DLD1 (cell line): Measurements from ENCODE around the gene NFKBIE.

Source experiments
- in situ Hi-C: cut with HindIII; loops from 2 replicates; pipeline ENCODE4 v1.10.0; 2017; ENCODE audit warnings: low sequenced_read_pairs

The NFKBIE gene

DNA sequence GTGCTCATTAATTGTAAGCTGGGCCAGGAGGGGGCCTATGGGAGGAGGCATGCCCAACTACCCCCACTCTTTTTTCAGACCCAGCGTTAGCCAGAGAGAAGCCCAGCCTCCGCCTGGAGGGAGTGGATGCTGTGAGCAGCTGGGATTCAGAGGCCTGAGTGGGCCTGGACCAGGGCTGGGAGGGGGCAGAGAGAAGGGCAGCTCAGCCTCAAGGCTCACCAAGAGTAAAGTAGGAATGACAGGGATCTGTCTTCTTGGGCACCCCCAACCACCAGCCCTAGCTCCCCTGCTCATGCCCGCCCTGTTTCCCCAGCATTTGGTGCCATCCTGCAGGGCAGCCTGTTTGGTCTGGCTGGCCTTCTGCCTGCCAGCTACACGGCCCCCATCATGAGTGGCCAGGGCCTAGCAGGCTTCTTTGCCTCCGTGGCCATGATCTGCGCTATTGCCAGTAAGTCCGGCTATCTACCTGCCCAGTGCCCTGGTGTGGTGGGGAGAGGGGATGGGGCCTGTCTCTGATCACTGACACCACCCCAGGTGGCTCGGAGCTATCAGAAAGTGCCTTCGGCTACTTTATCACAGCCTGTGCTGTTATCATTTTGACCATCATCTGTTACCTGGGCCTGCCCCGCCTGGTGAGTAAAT is 35.2 kb downstream of the NFKBIE start:
- in situ Hi-C loops, result loop anchor here (25.0 kb wide), 1 partner anchor 118 kb away; no protein-coding TSS in a partner anchor

DNA sequence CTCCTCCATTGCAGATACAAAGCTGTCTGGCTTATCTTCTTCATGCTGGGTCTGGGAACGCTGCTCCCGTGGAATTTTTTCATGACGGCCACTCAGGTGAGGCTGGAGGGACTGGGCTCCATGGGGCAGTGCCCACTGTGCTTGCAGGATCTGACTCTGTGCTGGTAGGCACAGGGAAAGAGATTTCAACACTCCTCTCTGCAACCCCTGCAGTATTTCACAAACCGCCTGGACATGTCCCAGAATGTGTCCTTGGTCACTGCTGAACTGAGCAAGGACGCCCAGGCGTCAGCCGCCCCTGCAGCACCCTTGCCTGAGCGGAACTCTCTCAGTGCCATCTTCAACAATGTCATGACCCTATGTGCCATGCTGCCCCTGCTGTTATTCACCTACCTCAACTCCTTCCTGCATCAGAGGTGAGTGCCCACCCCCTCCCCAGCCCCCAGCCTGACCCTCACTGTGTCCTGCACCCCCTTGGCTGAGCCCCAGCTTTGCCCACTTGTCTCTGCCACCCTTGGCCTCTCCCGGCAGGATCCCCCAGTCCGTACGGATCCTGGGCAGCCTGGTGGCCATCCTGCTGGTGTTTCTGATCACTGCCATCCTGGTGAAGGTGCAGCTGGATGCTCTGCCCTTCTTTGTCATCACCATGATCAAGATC is 35.8 kb downstream of the NFKBIE start:
- in situ Hi-C loops, result loop anchor here (25.0 kb wide), 1 partner anchor 117 kb away; no protein-coding TSS in a partner anchor

GRCh38 chr6:44228836-44229235 is 36.5 kb downstream of the NFKBIE start:
- in situ Hi-C loops, result loop anchor here (25.0 kb wide), 1 partner anchor 117 kb away; no protein-coding TSS in a partner anchor

DNA sequence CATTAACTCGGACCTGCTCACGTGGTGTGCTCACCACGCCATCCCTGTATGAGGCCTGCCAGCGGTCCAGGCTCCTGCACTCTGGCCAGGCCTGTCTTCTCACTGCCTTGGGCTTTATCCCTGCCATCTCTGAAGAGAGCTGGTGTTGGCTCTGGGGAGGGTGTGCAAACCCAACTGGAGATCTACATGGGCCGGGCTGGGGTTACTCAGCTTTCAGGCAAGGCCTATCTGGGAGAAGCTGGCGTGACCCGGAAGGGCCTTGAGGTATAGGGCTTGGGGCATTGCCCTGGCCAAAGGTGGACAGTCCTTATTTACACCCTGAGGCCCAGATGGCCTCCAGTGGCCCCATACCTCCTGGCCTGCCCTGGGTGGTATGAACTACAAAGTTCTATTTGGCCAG is 36.9 kb downstream of the NFKBIE start:
- in situ Hi-C loops, result loop anchor here (25.0 kb wide), 1 partner anchor 116 kb away; no protein-coding TSS in a partner anchor

- in situ Hi-C loops, result loop anchor here (25.0 kb wide), 1 partner anchor 116 kb away; no protein-coding TSS in a partner anchor
Observed at GRCh38 chr6:44228031-44228430, 37.3 kb downstream of the NFKBIE start.

GRCh38 chr6:44227148-44227793 is 38.1 kb downstream of the NFKBIE start:
- in situ Hi-C loops, result loop anchor here (25.0 kb wide), 1 partner anchor 115 kb away; no protein-coding TSS in a partner anchor

DNA sequence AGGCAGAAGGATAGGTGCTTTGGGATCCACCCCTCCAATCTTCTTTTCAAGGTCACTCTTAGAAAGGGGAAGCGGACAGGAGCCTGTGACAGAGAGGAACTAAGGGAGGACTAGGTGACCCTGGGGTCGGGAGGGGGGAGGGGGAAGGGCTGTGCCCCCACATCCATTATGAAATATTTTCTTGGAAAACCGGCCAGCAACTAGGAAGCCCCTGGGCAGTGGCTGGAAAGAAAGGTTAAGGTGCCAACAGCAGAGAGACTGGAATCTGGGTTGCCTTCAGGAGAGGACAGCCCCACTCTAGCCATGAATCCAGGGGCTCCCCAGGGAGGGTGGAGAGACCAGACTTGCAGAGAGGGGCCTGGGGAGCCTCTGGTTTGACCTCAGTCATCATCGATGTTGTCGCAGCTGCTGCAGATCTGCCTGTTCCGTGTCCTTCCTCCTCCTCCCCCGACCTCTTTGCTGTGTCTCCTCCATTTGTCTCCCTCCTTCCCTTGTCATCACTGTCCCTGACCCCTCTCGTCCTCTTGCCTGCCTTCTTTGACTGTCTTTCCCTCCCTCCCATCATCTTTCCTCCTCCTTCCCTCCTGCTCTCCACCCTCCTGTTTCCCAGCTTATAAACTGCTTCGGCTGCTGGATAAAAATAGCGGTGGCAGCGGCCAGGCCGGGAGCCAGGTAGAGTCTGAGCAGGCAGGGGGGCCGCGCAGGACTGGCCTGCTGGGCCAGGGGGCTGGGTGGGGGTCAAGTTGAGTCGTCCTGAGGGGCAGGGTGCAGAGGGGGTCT is 38.8 kb downstream of the NFKBIE start:
- in situ Hi-C loops, result loop anchor here (25.0 kb wide), 1 partner anchor 114 kb away; no protein-coding TSS in a partner anchor

DNA sequence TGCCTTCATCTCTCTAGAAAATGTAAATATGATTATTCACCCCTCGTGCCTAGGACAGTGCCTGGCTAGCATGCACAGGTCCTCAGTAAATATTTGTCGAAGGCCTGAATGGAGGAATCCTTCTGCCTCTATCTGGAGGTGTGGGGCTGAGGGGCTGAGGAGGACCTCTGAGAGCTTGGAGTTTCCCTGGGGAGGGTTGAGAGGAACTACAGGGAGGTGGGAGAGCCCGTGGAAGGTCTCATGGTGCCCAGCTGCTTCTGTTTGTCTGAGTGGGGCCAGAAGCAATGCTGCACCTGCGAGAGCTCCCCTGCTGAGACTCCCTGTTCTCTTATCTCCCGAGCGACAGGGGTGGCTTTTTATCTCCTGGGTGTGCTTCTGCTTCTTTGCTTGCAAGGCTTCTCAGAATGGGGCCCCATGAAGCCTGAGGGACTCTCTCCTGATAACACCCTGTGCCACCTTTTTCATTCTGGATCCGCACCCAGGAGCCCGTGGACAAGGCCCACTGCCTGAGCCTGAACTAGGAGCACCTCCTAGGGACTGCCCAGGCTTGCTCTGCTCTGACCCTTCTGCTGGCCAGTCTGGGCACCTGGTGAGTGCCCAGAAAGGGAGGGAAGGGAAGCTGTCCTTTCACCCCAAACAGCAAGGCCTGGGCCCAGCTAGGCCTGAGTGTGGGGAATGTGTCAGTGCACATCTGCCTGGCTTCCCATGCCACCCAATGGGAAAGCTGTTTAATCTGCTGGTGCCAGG is 39.6 kb downstream of the NFKBIE start:
- in situ Hi-C loops, result loop anchor here (25.0 kb wide), 1 partner anchor 113 kb away; no protein-coding TSS in a partner anchor

DNA sequence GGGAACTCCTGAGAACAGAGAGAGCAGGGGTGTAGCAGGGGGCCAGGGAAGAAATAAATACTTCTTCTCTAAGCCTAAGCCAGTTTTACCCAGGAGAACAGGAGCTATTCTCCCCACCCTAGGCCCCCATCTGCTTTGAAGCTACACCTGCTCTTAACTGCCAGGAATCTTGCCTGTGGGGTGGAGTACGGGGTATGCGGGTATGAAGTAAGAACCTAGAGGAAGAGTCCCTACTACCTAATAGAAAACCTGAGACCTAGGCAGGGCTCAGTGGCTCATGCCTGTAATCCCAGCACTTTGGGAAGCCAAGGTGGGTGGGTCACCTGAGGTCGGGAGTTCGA is 40.4 kb downstream of the NFKBIE start:
- in situ Hi-C loops, result loop anchor here (25.0 kb wide), 1 partner anchor 113 kb away; no protein-coding TSS in a partner anchor

DNA sequence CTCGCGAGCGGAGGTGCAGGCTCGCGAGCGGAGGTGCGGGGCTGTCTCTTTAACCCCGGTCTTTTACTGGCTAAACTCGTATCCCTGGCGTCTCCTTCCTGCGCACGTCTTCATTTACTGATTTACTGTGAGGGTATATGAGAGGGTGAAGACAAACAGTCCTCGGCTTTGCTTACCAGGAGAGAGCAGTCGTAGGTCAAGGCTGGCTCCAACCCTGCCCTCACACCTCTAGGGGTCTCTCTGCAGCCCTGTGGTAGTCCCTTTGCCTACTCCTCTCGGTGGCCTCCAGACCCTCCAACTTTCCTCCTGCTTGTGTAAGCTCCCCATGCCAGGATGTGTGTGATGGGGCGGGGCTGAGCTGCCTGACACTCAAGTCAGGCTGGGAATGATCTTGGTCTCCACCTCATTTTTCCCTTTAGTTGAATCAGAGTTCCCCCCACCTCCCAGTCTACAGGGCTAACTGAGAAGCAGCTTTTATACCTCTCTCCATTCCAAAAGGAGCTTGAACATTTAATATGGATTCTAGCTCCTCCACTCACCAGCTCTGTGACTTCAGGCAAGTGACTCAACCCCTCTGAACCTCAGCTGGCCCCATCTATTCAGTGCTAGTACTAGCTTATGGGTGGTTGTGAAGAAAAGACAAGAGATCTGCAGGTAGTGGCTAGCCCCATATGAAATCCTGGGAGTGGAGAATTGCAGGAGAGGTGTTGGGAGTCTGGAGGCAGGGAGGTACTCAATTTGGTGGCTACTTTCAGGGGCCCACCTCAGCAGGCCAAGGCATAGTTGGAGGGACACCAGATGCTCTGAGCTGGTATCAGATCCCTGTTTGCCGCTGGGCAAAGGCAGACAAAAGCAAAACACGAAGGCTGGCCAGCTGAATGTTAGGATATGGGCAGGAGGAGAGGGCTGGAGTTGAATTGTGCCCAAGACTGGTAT is 41.1 kb downstream of the NFKBIE start:
- in situ Hi-C loops, result no loop called here

DNA sequence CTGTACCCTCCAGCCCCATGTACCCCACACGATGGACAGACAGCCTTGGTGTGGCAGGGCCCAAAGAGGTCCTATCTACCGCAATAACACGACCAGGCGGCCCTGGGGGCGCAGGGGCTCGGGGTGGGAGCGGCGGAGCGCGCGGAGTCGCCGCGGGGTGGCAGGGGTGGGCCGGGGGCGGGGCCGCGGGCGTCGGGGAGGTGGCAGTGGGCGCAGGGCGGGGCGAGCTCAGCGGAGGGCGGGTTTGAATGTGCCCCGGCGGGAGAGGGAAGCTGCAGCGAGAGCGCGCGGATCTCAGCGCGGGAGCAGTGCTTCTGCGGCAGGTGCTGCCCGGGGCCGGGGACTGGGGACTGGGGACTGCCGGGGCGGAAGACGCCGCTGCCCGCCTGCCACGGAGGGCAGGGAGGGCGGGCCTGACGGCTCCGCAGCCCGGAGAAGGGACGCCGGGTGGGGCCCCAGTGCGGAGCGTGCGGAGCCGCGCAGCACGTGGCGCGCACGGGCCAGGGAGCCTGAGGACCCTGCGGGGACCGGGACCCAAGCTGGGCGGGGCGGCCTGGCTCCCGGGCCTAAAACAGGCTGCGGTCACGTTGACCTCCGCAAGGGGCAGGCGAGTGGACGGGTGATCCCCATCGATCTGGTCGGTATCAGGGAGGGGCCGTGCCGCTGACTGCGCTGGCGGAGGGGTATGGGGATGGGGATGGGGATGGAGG is 41.9 kb downstream of the NFKBIE start, which contains the start of gene SLC29A1:
SLC29A1 (plus strand) TSS at position 277 of the 710 bp plus-strand sequence. CDS start 3,719 bp downstream, outside the sequence.
- in situ Hi-C loops, result no loop called here

DNA sequence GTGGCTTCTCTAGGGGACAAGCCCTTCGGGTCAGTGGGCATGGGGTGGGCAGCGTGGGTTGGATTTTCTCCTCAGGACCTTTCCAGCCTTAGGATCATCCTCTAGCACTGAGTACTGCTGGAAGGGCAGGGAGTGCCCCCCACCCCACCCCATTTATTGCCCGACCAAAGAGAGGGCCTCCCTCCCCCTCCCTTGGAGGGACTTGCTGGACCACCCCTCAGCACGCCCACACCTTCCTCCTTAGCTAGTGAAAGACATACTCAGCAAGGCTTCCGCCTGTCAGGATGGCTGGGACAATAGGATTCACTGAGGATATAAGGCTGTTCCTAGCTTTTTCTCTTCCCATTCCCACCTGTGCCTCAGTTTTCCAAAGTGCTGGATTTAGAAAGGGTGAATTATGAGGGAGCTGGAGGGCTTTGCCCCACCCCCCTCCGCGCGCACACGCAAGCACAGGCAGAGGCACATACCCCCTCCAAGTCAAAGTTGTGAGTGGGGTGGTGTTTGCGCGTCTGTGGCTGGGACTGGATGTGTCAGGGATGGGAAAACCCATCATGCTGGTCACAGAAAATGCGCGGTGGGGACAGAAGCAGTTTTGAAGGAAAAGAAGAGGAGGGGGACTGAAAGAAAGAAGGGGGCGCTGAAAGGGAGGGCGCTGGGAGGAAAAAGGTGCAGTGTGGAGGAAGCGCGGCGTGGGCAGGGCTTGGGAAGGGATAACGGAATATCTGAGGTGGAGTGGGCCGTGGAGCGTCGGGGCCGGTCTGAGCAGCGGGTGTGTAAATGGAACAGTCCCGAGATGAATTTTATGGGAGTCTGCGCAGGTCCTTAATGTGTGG is 42.6 kb downstream of the NFKBIE start:
- in situ Hi-C loops, result no loop called here

GRCh38 chr6:44221961-44222335 is 43.4 kb downstream of the NFKBIE start:
- in situ Hi-C loops, result no loop called here

DNA sequence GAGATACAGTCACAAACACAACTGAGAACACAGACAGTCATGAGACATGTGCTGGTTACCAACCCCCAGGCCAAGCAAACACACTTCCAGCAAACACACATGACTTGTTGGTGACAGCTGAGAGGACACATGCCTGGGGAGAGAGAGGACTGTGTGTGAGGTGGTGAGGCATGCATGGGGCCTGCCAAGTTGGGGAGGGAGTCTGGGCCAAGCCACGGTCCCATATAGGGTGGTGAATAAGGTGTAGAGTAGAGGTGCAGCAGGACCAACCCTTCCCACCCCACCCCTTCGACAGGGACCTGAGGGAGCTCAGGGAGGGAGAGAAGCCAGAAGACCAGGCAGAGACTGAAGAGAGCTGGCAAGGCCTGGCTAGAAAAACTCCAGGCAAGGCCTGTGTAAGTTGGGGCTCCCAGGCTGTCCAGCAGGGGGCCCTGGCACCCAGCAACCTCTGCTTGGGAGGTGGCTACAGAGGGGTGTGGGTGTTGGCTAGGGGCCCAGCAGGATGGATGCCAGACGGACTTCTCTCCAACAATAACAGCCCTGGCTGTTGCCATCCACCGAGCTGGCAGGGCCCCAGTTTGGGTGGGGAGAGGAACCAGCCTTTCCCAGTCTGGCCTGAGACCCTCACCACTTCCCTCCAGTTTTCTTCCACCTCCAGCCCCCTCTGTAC is 43.9 kb downstream of the NFKBIE start:
- in situ Hi-C loops, result no loop called here

DNA sequence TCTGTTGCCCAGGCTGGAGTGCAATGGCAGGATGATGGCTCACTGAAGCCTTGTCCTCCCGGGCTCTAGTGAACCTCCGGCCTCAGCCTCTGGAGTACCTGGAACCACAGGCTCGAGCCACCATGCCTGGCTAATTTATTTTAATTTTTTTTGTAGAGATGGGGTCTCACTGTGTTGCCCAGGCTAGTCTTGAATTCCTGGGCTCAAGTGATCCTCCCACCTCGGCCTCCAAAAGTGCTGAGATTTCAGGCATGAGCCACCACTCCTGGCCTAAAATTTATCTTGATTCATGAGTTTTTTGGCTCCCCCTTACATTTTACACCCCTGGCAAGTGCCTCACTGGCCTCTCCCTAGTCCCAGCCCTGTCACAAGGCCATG is 44.4 kb downstream of the NFKBIE start:
- in situ Hi-C loops, result no loop called here

DNA sequence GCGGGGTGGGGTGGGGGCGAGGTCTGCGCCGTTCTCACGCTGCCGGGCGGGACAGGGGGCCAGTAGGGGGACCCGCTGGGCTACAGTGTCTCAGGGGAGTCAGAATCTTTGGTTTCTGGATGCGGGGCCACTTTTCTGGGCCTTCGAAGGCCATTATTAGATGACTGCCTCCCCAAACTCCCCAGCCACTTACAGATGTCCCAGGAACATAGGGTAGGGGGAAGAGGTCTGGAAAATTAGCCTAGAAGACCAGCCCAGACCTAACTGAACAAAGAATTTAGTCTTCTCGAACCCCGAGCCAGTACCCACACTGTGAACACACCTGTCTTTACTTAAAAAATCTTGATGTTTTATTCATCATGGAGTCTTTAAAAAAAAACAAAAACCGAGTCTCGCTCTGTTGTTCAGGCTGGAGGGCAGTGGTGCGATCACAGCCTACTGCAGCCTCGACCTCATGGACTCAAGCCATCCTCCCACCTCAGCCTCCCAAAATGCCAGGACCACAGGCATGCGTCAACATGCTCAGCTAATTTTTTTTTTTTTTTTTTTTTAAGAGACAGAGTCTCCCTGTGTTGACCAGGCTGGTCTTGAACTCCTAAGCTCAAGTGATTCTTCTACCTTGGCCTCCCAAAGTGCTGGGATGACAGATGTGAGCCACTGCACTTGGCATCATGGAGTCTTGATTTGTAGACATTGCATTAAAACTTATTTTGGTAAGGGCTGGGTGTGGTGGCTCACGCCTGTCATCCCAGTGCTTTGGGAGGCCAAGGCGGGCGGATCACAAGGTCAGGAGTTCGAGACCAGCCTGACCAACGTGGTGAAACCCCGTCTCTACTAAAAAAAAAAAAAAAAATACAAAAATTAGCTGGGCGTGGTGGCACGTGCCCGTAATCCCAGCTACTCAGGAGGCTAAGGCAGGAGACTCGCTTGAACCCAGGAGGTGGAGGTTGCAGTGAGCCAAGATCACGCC is 45.3 kb downstream of the NFKBIE start:
- in situ Hi-C loops, result no loop called here
